Ishikawa (cell line): Measurements from ENCODE around the gene DMD.

ENCODE experiments used
- EGR1 ChIP-seq: IDR thresholded peaks from 2 replicates; pipeline ENCODE4 v1.6.1; 2012
- MAX ChIP-seq: IDR thresholded peaks from 2 replicates; pipeline ENCODE4 v1.6.1; 2012
- TEAD4 ChIP-seq: IDR thresholded peaks from 2 replicates; pipeline ENCODE4 v1.6.1; 2012
- USF1 ChIP-seq: IDR thresholded peaks from 2 replicates; pipeline ENCODE4 v1.6.1; 2012

- no peak for TF ChIP-seq EGR1
- no peak for TF ChIP-seq TEAD4
- TF ChIP-seq MAX, result no peak
- no peak for TF ChIP-seq USF1
Observed at GRCh38 chrX:31165241-31166035, 2045.9 kb downstream of the DMD start.
